ES-I3 (cell line): Measurements from ENCODE around the gene FANCE.

ENCODE experiments used
- H3K36me3 ChIP-seq: 2 replicates; pipeline ENCODE4 v1.6.1; 2013; ENCODE audit warnings: mild to moderate bottlenecking, low read length, control low read depth, moderate library complexity; ENCODE audit not compliant: insufficient read depth
- H3K4me1 ChIP-seq: 2 replicates; pipeline ENCODE4 v1.6.1; 2013; ENCODE audit warnings: mild to moderate bottlenecking, control low read depth, low read length; ENCODE audit not compliant: insufficient read depth
- H3K9ac ChIP-seq: 2 replicates; pipeline ENCODE4 v1.6.1; 2013; ENCODE audit warnings: low read depth, mild to moderate bottlenecking, low read length, moderate library complexity
- H3K9me3 ChIP-seq: 2 replicates; pipeline ENCODE4 v1.6.1; 2013; ENCODE audit warnings: mild to moderate bottlenecking, low read length, moderate library complexity; ENCODE audit not compliant: control insufficient read depth, insufficient read depth

The FANCE gene

DNA sequence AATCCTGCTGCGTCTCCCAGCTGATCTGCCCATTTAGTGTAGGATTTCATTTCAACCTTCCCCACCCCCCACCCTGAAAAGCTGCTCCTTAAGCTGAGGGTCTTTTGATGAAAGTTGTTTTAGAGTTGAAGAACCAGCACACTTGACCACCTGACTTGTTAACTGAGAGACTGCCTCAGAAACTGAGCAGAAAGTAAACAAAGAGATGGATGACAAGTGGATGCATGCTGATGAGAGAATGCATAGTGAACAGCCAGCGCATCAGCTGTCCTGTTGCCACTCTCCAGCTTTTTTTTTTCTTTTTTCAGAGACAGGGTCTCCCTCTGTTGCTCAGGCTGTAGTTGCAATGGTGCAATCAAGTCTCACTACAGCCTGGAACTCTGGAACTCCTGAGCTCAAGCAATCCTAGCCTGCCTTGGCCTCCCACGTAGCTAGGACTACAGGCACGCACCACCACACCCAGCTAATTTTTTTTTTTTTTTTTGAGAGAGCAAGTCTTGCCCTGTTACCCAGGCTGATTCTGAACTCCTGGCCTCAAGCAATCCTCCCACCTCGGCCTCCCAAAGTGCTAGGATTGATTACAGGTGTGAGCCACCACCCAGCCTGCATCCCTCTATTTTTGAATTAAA is 25.5 kb downstream of the FANCE start:
- H3K9ac ChIP-seq = no peak overlapping the region
- H3K4me1 ChIP-seq = no peaks in the 10 kb centered on the region
- peaks cover 1% of the 10 kb centered on the region; the same call in 1 of the 2 replicates for H3K36me3 ChIP-seq
- no peaks in the 10 kb centered on the region for H3K9me3 ChIP-seq

DNA sequence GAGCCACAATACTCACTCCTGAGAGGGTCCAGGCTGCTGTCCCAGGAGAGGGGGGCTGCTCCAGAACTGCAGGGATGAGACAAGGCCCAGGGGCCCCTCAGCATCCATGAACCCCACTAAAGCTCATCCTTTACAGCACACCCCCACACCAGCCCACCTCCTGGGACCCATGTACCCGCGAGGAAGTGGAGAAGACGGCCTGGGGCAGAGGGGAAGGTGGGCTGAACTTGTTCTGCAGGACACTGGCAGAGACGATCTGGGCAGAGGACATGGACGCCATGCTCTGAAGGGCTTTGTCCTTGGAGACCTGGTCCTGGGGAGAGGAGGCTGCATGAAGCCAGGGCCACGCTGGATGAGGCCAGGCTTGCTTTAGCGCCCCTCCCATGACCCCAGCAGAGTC is 26.1 kb downstream of the FANCE start:
- Histone ChIP-seq H3K4me1 (no peaks in the 10 kb centered on the region), H3K9me3 (no peaks in the 10 kb centered on the region), H3K9ac (no peak overlapping the region), H3K36me3 (no peaks in the 10 kb centered on the region; the same call in 1 of the 2 replicates)

DNA sequence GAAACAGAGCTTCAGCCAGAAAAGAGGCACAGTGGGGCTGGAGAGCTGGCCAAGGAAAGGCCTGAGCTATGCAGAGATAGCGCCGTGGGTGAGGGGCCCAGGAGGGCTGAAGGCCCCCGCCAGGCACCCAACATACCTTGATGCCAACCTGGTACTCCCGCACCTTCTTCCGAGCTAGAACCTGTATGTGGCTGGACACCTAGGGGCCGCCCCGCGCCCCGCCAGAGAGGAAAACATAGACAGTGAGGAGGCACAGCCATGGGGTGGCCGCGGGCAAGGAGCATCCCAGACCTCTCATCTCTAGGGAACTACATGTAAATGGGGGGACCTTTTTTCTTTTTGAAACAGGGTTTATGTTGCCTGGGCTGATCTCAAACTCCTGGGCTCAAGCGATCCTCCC is 28.0 kb downstream of the FANCE start:
- Histone ChIP-seq H3K36me3 (no peaks in the 10 kb centered on the region; the same call in 1 of the 2 replicates), H3K9ac (no peak overlapping the region), H3K9me3 (no peaks in the 10 kb centered on the region), H3K4me1 (peaks cover 9% of the 10 kb centered on the region)

DNA sequence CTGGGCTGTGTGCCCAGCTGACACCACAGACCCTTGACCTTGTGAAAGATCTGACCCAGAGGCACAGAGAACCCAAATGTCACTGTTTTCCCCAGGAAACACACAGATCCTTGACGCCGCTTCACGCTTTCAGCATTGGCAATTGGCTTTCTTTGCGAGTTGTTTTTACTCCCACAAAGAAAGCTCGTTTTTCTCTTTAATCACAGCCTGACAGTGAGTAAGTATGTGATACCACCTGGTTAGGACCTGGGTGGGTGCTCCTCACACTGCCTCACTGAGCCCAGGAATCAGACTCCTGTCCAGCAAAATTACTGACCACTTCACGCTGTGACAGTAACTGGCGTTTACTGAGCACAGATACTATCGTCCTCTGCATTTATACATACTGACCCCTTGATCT is 29.1 kb downstream of the FANCE start:
- H3K9me3 ChIP-seq = no peaks in the 10 kb centered on the region
- no peak overlapping the region for H3K9ac ChIP-seq
- peaks cover 15% of the 10 kb centered on the region for H3K4me1 ChIP-seq
- no peaks in the 10 kb centered on the region; the same call in 1 of the 2 replicates for H3K36me3 ChIP-seq

- H3K9ac ChIP-seq = no peak overlapping the region
- H3K9me3 ChIP-seq = no peaks in the 10 kb centered on the region
- peaks cover 29% of the 10 kb centered on the region for H3K4me1 ChIP-seq
- H3K36me3 ChIP-seq = no peaks in the 10 kb centered on the region; the same call in 1 of the 2 replicates
Measured at GRCh38 chr6:35483062-35483461, 30.9 kb downstream of the FANCE start.

DNA sequence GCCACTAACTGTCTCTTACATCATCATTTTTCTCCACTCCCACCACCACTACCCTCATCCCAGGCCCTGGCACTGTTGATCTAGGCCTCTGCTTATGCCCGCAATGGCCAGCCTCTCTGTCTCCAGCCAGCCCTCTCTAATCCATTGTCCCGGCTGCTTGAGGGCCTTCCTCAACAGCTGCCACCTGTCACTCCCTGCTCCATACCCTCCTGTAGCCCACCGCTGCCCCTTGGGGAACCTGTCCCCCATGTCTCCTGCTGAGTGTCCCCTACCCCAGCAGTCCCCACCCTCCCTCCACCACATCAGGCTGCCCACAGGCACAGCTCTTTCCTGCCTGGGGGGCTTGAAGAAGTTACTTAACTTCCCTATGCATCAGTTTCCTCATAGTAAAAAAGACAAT is 31.4 kb downstream of the FANCE start:
- no peaks in the 10 kb centered on the region; the same call in 1 of the 2 replicates for H3K36me3 ChIP-seq
- no peaks in the 10 kb centered on the region for H3K9me3 ChIP-seq
- H3K4me1 ChIP-seq = peaks cover 33% of the 10 kb centered on the region
- no peak overlapping the region for H3K9ac ChIP-seq

DNA sequence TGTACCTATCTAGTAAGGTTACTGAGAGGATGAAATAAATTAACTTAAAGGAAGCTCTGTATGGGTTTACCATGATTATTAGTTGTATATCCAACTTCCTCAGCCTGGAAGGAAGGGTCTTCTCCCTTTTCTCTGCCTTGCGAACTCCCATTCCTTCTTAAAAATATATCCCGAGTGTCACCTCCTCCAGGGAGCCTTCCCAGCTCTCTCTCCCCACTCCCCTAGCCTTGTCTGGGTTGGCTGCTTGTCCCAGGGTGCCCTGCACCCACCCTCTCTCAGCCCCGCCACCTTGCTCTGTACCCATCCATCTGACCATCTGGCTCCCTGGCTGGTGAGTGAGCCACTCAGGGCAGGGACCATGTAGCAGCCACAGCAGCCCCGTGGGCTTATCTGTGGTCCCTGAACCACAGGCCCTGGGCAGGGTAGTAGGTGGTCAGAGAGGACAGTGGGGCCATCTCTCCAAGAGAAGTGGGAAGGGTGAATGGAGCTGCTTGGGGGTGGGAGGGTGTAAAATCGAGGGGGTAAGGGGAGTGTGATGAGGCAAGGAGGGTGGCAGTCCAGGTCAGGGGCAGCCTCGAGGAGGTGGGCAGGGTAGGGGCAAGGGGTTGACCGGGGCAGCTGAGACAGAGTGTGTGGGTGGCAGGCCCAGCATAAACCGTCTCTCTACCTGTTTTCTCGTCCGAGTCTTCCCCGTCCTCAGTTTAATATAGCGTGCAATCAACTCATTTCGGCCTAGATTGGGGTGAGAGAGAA is 31.9 kb downstream of the FANCE start:
- H3K9ac ChIP-seq = no peak overlapping the region

GRCh38 chr6:35484921-35485392 is 32.8 kb downstream of the FANCE start:
- Histone ChIP-seq H3K4me1 (peaks cover 38% of the 10 kb centered on the region), H3K36me3 (no peaks in the 10 kb centered on the region), H3K9ac (no peak overlapping the region; the same call in 1 of the 2 replicates), H3K9me3 (no peaks in the 10 kb centered on the region)

More for the DNA sequence above, 31.9 kb downstream of the FANCE start:
- Histone ChIP-seq H3K9me3 (no peaks in the 10 kb centered on the region), H3K4me1 (peaks cover 35% of the 10 kb centered on the region), H3K36me3 (no peaks in the 10 kb centered on the region; the same call in 1 of the 2 replicates)

DNA sequence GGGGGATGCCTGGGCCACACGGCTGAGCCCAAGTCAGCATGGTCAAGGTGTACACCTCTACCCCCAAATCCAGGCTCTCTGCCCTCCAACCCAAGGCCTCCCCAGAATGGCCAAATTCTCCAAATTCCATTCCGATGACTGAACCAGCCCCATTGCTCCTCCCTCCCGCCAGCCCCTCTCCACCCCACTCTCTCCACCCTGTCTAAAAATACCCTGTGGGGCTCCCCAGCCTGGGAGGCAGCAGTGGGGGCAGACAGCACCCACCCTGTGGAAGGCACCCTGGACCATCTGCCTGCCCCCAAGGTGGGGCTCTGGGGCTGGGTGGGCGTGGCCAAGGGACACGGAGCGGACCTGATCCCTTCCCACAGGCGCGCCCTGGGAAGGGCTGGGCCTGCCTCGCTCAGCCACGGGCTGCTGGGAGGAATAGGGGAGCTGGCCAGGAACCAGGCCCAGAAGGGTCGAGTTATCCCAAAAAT is 33.3 kb downstream of the FANCE start:
- Histone ChIP-seq H3K9ac (peak overlapping the region; percentile 51), H3K9me3 (no peaks in the 10 kb centered on the region), H3K36me3 (no peaks in the 10 kb centered on the region), H3K4me1 (peaks cover 38% of the 10 kb centered on the region)

- no peaks in the 10 kb centered on the region for H3K9me3 ChIP-seq
- peaks cover 42% of the 10 kb centered on the region for H3K4me1 ChIP-seq
- no peaks in the 10 kb centered on the region for H3K36me3 ChIP-seq
- peak overlapping the region; percentile 51 for H3K9ac ChIP-seq
Measured at GRCh38 chr6:35486005-35486925, 34.1 kb downstream of the FANCE start.

GRCh38 chr6:35487658-35488516 is 35.7 kb downstream of the FANCE start:
- Histone ChIP-seq H3K9ac (no peak overlapping the region), H3K4me1 (peaks cover 58% of the 10 kb centered on the region), H3K36me3 (no peaks in the 10 kb centered on the region), H3K9me3 (no peaks in the 10 kb centered on the region)

GRCh38 chr6:35488517-35488862 is 36.4 kb downstream of the FANCE start:
- H3K9me3 ChIP-seq = no peaks in the 10 kb centered on the region
- no peaks in the 10 kb centered on the region for H3K36me3 ChIP-seq
- peaks cover 62% of the 10 kb centered on the region for H3K4me1 ChIP-seq
- no peak overlapping the region for H3K9ac ChIP-seq

DNA sequence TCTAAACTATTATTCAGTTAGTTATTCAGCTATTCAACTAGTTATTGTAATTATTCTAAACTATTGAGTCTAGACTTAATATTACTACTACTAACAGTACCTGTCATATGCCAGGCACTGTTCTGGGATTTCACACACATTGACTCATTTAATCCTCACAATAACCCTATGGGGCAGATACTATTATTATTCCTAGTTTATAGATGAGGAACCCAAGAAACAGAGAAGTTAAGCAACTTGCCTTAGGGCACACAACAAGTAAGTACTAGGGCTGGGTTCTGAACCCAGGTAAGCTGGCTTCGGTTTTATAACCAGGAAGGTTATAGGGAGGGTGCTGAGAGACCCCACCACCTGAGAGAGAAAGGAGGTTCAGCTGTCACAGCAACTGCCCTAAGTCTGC is 36.9 kb downstream of the FANCE start:
- H3K4me1 ChIP-seq = peaks cover 68% of the 10 kb centered on the region
- H3K36me3 ChIP-seq = no peaks in the 10 kb centered on the region
- H3K9ac ChIP-seq = no peak overlapping the region
- no peaks in the 10 kb centered on the region for H3K9me3 ChIP-seq
